HL-60 (cell line): ENCODE results near the gene MAP2K4.

ENCODE experiments used
- DNase-seq, 2 experiments: peaks; one replicate each; pipeline ENCODE4 v3.0.0-alpha.2; 2010 to 2020; ENCODE audit warnings: low read depth in 1 of 2, low spot score in 1 of 2
- H3K27ac ChIP-seq: fragments of 250-450 bp; sonication (Bioruptor Pico); replicated peaks from 2 replicates; pipeline ENCODE4 v1.5.1; 2020; ENCODE audit warnings: mild to moderate bottlenecking, moderate library complexity
- H3K27me3 ChIP-seq: fragments of 250-450 bp; sonication (Bioruptor Pico); 2 replicates; pipeline ENCODE4 v1.5.1; 2021; ENCODE audit warnings: mild to moderate bottlenecking, moderate library complexity; ENCODE audit not compliant: insufficient read depth, poor library complexity, severe bottlenecking
- H3K4me3 ChIP-seq: replicated peaks from 2 replicates; pipeline ENCODE4 v1.5.1; 2011; ENCODE audit warnings: mild to moderate bottlenecking, control low read depth, low read length; ENCODE audit not compliant: insufficient read depth
- GABPA ChIP-seq: IDR thresholded peaks from 2 replicates; pipeline ENCODE4 v1.6.1; 2012; ENCODE audit warnings: low read depth
- POLR2AphosphoS5 ChIP-seq: IDR thresholded peaks from 2 replicates; pipeline ENCODE4 v1.6.1; 2012; ENCODE audit warnings: low read depth
- SPI1 ChIP-seq: IDR thresholded peaks from 2 replicates; pipeline ENCODE4 v1.6.1; 2012; ENCODE audit warnings: low read depth, mild to moderate bottlenecking, borderline replicate concordance
- TF ChIP-seq, protein P1 (sequence below): IDR thresholded peaks from one replicate; pipeline ENCODE4 v1.5.1; 2011; ENCODE audit warnings: low read length, control low read depth, inconsistent platforms; ENCODE audit not compliant: insufficient read depth
- TF ChIP-seq, protein P2 (sequence below): IDR thresholded peaks from 2 replicates; pipeline ENCODE4 v1.6.1; 2012; ENCODE audit warnings: low read depth; ENCODE audit not compliant: insufficient replicate concordance

The MAP2K4 gene

DNA sequence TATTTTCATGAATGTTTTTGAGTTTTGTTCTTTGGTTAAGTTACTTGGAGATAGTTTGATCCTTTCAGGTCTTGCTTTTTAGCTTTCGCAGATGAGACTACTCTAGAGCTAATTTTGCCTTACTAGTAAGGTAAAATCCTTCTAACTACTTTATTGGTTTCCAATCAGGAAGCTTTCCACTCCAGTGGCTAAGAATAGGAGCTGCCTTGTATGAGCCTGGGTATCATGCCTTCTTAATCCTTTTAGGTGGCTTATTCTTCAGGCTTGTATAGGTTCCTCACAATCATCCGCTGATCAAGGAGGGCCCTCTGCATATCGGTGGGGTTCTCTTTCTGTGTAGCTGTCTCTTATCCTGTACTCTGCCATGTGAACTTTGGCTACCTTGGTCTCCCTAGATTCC lies 53.7 kb downstream of the MAP2K4 start:
- Histone ChIP-seq H3K27me3 (no peaks in the 10 kb centered on the region), H3K4me3 (no peak overlapping the region), H3K27ac (no peak overlapping the region)
- DNase-seq, result no peak
- TF ChIP-seq SPI1 (no peak), GABPA (no peak), POLR2AphosphoS5 (no peak)
- TF ChIP-seq, protein P1, sequence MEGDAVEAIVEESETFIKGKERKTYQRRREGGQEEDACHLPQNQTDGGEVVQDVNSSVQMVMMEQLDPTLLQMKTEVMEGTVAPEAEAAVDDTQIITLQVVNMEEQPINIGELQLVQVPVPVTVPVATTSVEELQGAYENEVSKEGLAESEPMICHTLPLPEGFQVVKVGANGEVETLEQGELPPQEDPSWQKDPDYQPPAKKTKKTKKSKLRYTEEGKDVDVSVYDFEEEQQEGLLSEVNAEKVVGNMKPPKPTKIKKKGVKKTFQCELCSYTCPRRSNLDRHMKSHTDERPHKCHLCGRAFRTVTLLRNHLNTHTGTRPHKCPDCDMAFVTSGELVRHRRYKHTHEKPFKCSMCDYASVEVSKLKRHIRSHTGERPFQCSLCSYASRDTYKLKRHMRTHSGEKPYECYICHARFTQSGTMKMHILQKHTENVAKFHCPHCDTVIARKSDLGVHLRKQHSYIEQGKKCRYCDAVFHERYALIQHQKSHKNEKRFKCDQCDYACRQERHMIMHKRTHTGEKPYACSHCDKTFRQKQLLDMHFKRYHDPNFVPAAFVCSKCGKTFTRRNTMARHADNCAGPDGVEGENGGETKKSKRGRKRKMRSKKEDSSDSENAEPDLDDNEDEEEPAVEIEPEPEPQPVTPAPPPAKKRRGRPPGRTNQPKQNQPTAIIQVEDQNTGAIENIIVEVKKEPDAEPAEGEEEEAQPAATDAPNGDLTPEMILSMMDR, result no peak
- TF ChIP-seq, protein P2, sequence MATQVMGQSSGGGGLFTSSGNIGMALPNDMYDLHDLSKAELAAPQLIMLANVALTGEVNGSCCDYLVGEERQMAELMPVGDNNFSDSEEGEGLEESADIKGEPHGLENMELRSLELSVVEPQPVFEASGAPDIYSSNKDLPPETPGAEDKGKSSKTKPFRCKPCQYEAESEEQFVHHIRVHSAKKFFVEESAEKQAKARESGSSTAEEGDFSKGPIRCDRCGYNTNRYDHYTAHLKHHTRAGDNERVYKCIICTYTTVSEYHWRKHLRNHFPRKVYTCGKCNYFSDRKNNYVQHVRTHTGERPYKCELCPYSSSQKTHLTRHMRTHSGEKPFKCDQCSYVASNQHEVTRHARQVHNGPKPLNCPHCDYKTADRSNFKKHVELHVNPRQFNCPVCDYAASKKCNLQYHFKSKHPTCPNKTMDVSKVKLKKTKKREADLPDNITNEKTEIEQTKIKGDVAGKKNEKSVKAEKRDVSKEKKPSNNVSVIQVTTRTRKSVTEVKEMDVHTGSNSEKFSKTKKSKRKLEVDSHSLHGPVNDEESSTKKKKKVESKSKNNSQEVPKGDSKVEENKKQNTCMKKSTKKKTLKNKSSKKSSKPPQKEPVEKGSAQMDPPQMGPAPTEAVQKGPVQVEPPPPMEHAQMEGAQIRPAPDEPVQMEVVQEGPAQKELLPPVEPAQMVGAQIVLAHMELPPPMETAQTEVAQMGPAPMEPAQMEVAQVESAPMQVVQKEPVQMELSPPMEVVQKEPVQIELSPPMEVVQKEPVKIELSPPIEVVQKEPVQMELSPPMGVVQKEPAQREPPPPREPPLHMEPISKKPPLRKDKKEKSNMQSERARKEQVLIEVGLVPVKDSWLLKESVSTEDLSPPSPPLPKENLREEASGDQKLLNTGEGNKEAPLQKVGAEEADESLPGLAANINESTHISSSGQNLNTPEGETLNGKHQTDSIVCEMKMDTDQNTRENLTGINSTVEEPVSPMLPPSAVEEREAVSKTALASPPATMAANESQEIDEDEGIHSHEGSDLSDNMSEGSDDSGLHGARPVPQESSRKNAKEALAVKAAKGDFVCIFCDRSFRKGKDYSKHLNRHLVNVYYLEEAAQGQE, result no peak

DNA sequence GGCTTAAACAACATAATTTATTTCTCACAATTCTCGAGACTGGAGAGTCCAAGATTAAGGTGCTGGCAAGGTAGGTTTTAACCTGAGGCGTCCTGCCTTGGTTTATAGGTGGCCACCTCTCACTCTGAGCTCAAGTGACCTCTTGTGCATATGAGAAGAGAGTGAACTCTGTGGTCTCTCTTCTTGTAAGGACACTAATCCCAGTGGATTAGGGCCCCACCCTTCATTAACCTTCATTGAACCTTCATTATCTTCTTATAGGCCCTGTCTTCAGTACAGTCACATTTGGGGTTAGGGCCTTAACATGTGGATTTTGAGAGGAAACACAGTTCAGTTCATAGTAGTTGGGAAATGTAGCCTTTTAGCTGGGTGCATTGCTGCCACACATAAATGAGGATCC lies 57.1 kb downstream of the MAP2K4 start:
- no peak overlapping the region for H3K4me3 ChIP-seq
- no peak overlapping the region for H3K27ac ChIP-seq
- no peak for TF ChIP-seq POLR2AphosphoS5
- TF ChIP-seq, protein P2, result no peak
- no peak for TF ChIP-seq SPI1
- TF ChIP-seq GABPA, result no peak
- TF ChIP-seq, protein P1, result no peak

DNA sequence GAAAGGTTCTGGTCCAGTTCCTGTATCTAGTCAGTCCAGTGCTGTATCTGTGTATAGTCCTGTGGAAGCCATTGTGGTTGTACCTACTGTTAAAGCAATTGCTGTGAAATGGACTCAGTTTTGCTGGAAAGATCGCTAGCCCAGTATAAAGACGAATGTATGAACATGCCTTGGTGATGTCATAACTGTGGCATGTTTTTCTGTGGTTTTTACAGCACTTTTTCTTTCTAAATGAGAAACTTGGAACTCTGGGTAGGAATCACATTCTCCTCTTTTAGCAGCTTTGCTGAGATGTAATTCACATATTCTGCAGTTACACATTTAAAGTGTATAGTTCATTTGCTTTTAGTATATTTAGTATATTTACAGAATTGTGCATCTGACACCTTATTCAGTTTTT lies 58.1 kb downstream of the MAP2K4 start:
- DNase-seq, result no peak
- H3K4me3 ChIP-seq, result no peak overlapping the region
- H3K27me3 ChIP-seq, result no peaks in the 10 kb centered on the region
- no peak overlapping the region for H3K27ac ChIP-seq
- TF ChIP-seq POLR2AphosphoS5 (no peak), SPI1 (no peak), GABPA (no peak)
- TF ChIP-seq, protein P2, result no peak
- TF ChIP-seq, protein P1, result no peak

More for the DNA sequence above, 57.1 kb downstream of the MAP2K4 start:
- H3K27me3 ChIP-seq, result no peaks in the 10 kb centered on the region
- DNase-seq, result no peak
